Endothelial cell of umbilical vein (primary cell): ENCODE results near the gene CARD10. TPM values are rescaled to one million over a fixed set of nuclear protein-coding genes. Genes with fewer than 3 reads are reported as not detected.
A peak's percentile ranks its signal among the peaks of the same experiment; 100 is the strongest.
"Not testable (repeated sequence)": the region's sequence is repeated elsewhere in the genome, so short reads cannot be mapped to it uniquely, and the experiment has no call there.

Experiments used
- BruUV-seq: library from RNA; stranded (reverse); fragments of 400-500 nt; replicated peaks from 2 replicates; lab custom pipeline; 2021; lab: Mats Ljungman, UMichigan
- CTCF ChIA-PET: fragments of 300-600, 350-600 bp; sonication (Branson Sonifier 250); formaldehyde crosslinking; loops from one replicate; lab custom pipeline; 2021; ENCODE audit warnings: antibody characterized with exemption, inconsistent platforms; lab: Charles Lee
- POLR2A ChIA-PET: fragments of 300-600, 350-600 bp; sonication (Branson Sonifier 250); formaldehyde crosslinking; loops from one replicate; lab custom pipeline; 2021; ENCODE audit warnings: antibody characterized with exemption, inconsistent platforms; lab: Charles Lee
- DNase-seq: peaks from one replicate; pipeline ENCODE4 v3.0.0-alpha.2; 2011; ENCODE audit warnings: low read depth, low spot score
- FAIRE-seq: peaks from 2 replicates; lab custom pipeline; 2011; peaks lifted over from hg19 to GRCh38; lab: Jason Lieb, UNC
- H2AFZ ChIP-seq: 2 replicates; pipeline ENCODE4 v1.6.0; 2012; ENCODE audit warnings: low read depth, low read length, control low read depth, inconsistent platforms
- H3K27ac ChIP-seq: 2 replicates; pipeline ENCODE4 v1.5.1; 2011; ENCODE audit warnings: low read depth, mild to moderate bottlenecking, control low read depth, low read length, moderate library complexity; ENCODE audit not compliant: insufficient read depth
- H3K27me3 ChIP-seq, 2 experiments: 2 replicates each; pipeline versions ENCODE4 v1.6.0 to v1.6.1; 2011; ENCODE audit warnings: low read length in 2 of 2, mixed read lengths in 1 of 2; ENCODE audit not compliant: control insufficient read depth in 2 of 2, insufficient read depth in 2 of 2
- H3K36me3 ChIP-seq, 2 experiments: 2 replicates in 1 of 2; 3 replicates in 1 of 2; pipeline ENCODE4 v1.5.1; 2011; ENCODE audit warnings: low read length in 2 of 2, mild to moderate bottlenecking in 1 of 2, moderate library complexity in 1 of 2; ENCODE audit not compliant: control insufficient read depth in 2 of 2, insufficient read depth in 2 of 2; ENCODE audit errors: extremely low read depth in 1 of 2
- H3K4me1 ChIP-seq: 3 replicates; pipeline ENCODE4 v1.5.1; 2011; ENCODE audit warnings: mild to moderate bottlenecking, low read length; ENCODE audit not compliant: control insufficient read depth, insufficient read depth; ENCODE audit errors: extremely low read depth
- H3K4me2 ChIP-seq: 2 replicates; pipeline ENCODE4 v1.6.1; 2011; ENCODE audit warnings: low read length, control low read depth, mixed read lengths; ENCODE audit not compliant: insufficient read depth
- H3K4me3 ChIP-seq, 3 experiments: fragments of 200-600 bp in 1 of 3; sonication (generic), shearing (Covaris generic) in 1 of 3; replicated peaks in 1 of 3; 2 replicates each; pipeline ENCODE4 v1.5.1; 2011 to 2016; ENCODE audit warnings: control low read depth in 3 of 3, low read length in 3 of 3, mild to moderate bottlenecking in 2 of 3, inconsistent platforms in 1 of 3, low read depth in 1 of 3, moderate library complexity in 1 of 3; ENCODE audit not compliant: insufficient read depth in 1 of 3
- H3K79me2 ChIP-seq: 2 replicates; pipeline ENCODE4 v1.6.0; 2012; ENCODE audit warnings: low read length, inconsistent platforms; ENCODE audit not compliant: control insufficient read depth, insufficient read depth
- H3K9ac ChIP-seq: replicated peaks from 2 replicates; pipeline ENCODE3; 2011; ENCODE audit warnings: low read length, control low read depth; ENCODE audit not compliant: insufficient read depth; ENCODE audit errors: extremely low read depth
- H3K9me1 ChIP-seq: replicated peaks from 3 replicates; pipeline ENCODE4 v1.6.0; 2011; ENCODE audit warnings: mild to moderate bottlenecking, low read length; ENCODE audit not compliant: control insufficient read depth, insufficient read depth; ENCODE audit errors: extremely low read depth
- H3K9me3 ChIP-seq: replicated peaks from 2 replicates; pipeline ENCODE4 v1.5.1; 2012; ENCODE audit warnings: low read length, inconsistent platforms; ENCODE audit not compliant: control insufficient read depth, insufficient read depth
- H4K20me1 ChIP-seq: replicated peaks from 2 replicates; pipeline ENCODE3; 2011; ENCODE audit warnings: mild to moderate bottlenecking, low read length; ENCODE audit not compliant: control insufficient read depth, insufficient read depth; ENCODE audit errors: extremely low read depth
- CTCF ChIP-seq, 2 donors: IDR thresholded peaks; 1 replicate in 1 of 2; 2 replicates in 1 of 2; pipeline ENCODE4 v1.5.1; 2011; ENCODE audit warnings: low read length in 2 of 2, mild to moderate bottlenecking in 2 of 2, moderate library complexity in 2 of 2, control low read depth in 1 of 2, inconsistent platforms in 1 of 2, low read depth in 1 of 2; ENCODE audit not compliant: insufficient read depth in 1 of 2; ENCODE audit errors: extremely low read depth in 1 of 2
- EZH2 ChIP-seq: IDR thresholded peaks from 2 replicates; pipeline ENCODE4 v1.6.1; 2012; ENCODE audit warnings: borderline replicate concordance, low read depth, mild to moderate bottlenecking, moderate library complexity, low read length, inconsistent platforms; ENCODE audit not compliant: severe bottlenecking
- FOS ChIP-seq: IDR thresholded peaks from 2 replicates; pipeline ENCODE4 v1.6.1; 2011; ENCODE audit warnings: mild to moderate bottlenecking, low read length, moderate library complexity, borderline replicate concordance; ENCODE audit not compliant: insufficient read depth
- GATA2 ChIP-seq: IDR thresholded peaks from 2 replicates; pipeline ENCODE4 v1.7.0; 2011; ENCODE audit warnings: low read depth, mild to moderate bottlenecking, moderate library complexity, mixed read lengths, low read length; ENCODE audit not compliant: insufficient read length, insufficient read depth
- JUN ChIP-seq: IDR thresholded peaks from 2 replicates; pipeline ENCODE4 v1.6.1; 2011; ENCODE audit warnings: borderline replicate concordance, low read depth; ENCODE audit not compliant: insufficient read length, insufficient read depth
- MYC ChIP-seq: IDR thresholded peaks from one replicate; pipeline ENCODE4 v1.6.1; 2011; ENCODE audit warnings: mild to moderate bottlenecking, low read depth, low read length
- POLR2A ChIP-seq: IDR thresholded peaks from 2 replicates; pipeline ENCODE4 v1.6.1; 2012; ENCODE audit warnings: low read depth, mild to moderate bottlenecking, control low read depth, low read length
- POLR2AphosphoS5 ChIP-seq: IDR thresholded peaks from 2 replicates; pipeline ENCODE4 v1.6.1; 2012; ENCODE audit warnings: low read depth, mild to moderate bottlenecking, control low read depth, low read length, moderate library complexity; ENCODE audit not compliant: insufficient read depth
- dilution Hi-C: fragments of 300-500 bp; cut with MboI; formaldehyde crosslinking; loops from one replicate; pipeline ENCODE4 v1.15.0; 2019; ENCODE audit warnings: low sequenced_read_pairs; ENCODE audit not compliant: extremely low pct_ligation_motif_present
- intact Hi-C: fragments of 100-400 bp; cut with micrococcal nuclease; formaldehyde crosslinking; loops from one replicate; pipeline ENCODE4 v1.10.0; 2022
- polyA plus RNA-seq, 4 experiments: library from polyadenylated mRNA; depleted of rRNA in 3 of 4; stranded (reverse) in 3 of 4; unstranded in 1 of 4; fragments of >200 nt; gene quantifications; 2 replicates each; pipeline versions ENCODE4 v1.2.1 to v1.2.3, GENCODE V29; 2011 to 2012; ENCODE audit warnings: missing spikeins in 1 of 4
- total RNA-seq: library from RNA; stranded (reverse); gene quantifications from 2 replicates; pipeline ENCODE4 v1.2.3, GENCODE V29; 2021
- TF ChIP-seq, protein P1 (sequence below): IDR thresholded peaks from 2 replicates; pipeline ENCODE4 v1.6.1; 2011; ENCODE audit not compliant: insufficient read depth, insufficient read length

Gene CARD10
- total and polyA plus RNA-seq, 2 donors (not counting 3 experiments of a cell fraction or from before 2014, with no cell fraction given): 36.1 to 39.5 TPM

GRCh38 chr22:37469416-37470086, 49.7 kb downstream of the CARD10 start:
- no peak overlapping the region for H3K27ac ChIP-seq
- H3K9me1 ChIP-seq: no peaks in the 10 kb centered on the region
- intact Hi-C loops: no loop called here
- ChIA-PET CTCF (interaction anchor here (1.0 to 1.3 kb wide), 2 partner anchors 11 to 123 kb away, joined by 3 to 5 read pairs; no protein-coding TSS in a partner anchor), POLR2A (no interaction called here)
- BruUV-seq: TSS peak; percentile 50
- H2AFZ ChIP-seq: no peak overlapping the region
- H3K27me3 ChIP-seq: no peaks in the 10 kb centered on the region
- H3K9me3 ChIP-seq: no peaks in the 10 kb centered on the region
- DNase-seq: no peak
- peaks cover 2% of the 10 kb centered on the region for H3K4me1 ChIP-seq
- H3K79me2 ChIP-seq: peaks cover 2% of the 10 kb centered on the region
- peaks cover 11 to 65% of the 10 kb centered on the region in 2 experiments for H3K36me3 ChIP-seq
- no peak overlapping the region for H3K9ac ChIP-seq
- H4K20me1 ChIP-seq: no peaks in the 10 kb centered on the region
- no peak overlapping the region for H3K4me3 ChIP-seq
- no peak overlapping the region for H3K4me2 ChIP-seq
- FAIRE-seq: no peak
- TF ChIP-seq POLR2AphosphoS5 (no peak), CTCF (IDR thresholded peaks at IDR 0.05; ENCODE audit: extremely low read depth in 1 of 2, insufficient read depth in 1 of 2, low read depth in 1 of 2, low read length in 2 of 2) (no peak), GATA2 (no peak), EZH2 (no peak), JUN (no peak), MYC (no peak), POLR2A (no peak), FOS (no peak)
- TF ChIP-seq, protein P1, sequence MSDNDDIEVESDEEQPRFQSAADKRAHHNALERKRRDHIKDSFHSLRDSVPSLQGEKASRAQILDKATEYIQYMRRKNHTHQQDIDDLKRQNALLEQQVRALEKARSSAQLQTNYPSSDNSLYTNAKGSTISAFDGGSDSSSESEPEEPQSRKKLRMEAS: no peak
- dilution Hi-C loops: no loop called here

GRCh38 chr22:37468201-37468695, 51.0 kb downstream of the CARD10 start:
- FAIRE-seq, CTCF ChIA-PET: not testable (repeated sequence)

More at GRCh38 chr22:37468201-37468695, 51.0 kb downstream of the CARD10 start:
- H3K4me2 ChIP-seq, intact Hi-C loops, H3K27me3 ChIP-seq, H3K9me1 ChIP-seq, DNase-seq, BruUV-seq, POLR2A ChIA-PET, H3K4me3 ChIP-seq, H2AFZ ChIP-seq, dilution Hi-C loops, H3K9ac ChIP-seq, H3K27ac ChIP-seq, H4K20me1 ChIP-seq, H3K4me1 ChIP-seq, H3K79me2 ChIP-seq, H3K9me3 ChIP-seq: not testable (repeated sequence)
- peaks cover 11 to 52% of the 10 kb centered on the region in 2 experiments for H3K36me3 ChIP-seq
